ES-I3 (cell line): Measurements from ENCODE around the gene MICALL1.

Experiments
- H3K36me3 ChIP-seq: 2 replicates; pipeline ENCODE4 v1.6.1; 2013; ENCODE audit warnings: mild to moderate bottlenecking, low read length, control low read depth, moderate library complexity; ENCODE audit not compliant: insufficient read depth
- H3K4me1 ChIP-seq: 2 replicates; pipeline ENCODE4 v1.6.1; 2013; ENCODE audit warnings: mild to moderate bottlenecking, control low read depth, low read length; ENCODE audit not compliant: insufficient read depth
- H3K9ac ChIP-seq: 2 replicates; pipeline ENCODE4 v1.6.1; 2013; ENCODE audit warnings: low read depth, mild to moderate bottlenecking, low read length, moderate library complexity
- H3K9me3 ChIP-seq: 2 replicates; pipeline ENCODE4 v1.6.1; 2013; ENCODE audit warnings: mild to moderate bottlenecking, low read length, moderate library complexity; ENCODE audit not compliant: control insufficient read depth, insufficient read depth

MICALL1 gene

GRCh38 chr22:37894939-37895670 is 11.0 kb upstream of the MICALL1 start:
- peaks cover 42% of the 10 kb centered on the region for H3K4me1 ChIP-seq
- H3K36me3 ChIP-seq, result peaks cover 8% of the 10 kb centered on the region
- H3K9ac ChIP-seq, result no peak overlapping the region
- H3K9me3 ChIP-seq, result no peaks in the 10 kb centered on the region

GRCh38 chr22:37896181-37896592 is 9.9 kb upstream of the MICALL1 start:
- Histone ChIP-seq H3K9ac (no peak overlapping the region), H3K9me3 (no peaks in the 10 kb centered on the region), H3K4me1 (peaks cover 42% of the 10 kb centered on the region), H3K36me3 (peaks cover 6% of the 10 kb centered on the region; the same call in 1 of the 2 replicates)

GRCh38 chr22:37896939-37897338 is 9.2 kb upstream of the MICALL1 start:
- Histone ChIP-seq H3K9me3 (no peaks in the 10 kb centered on the region), H3K9ac (no peak overlapping the region; the same call in 1 of the 2 replicates), H3K4me1 (peaks cover 42% of the 10 kb centered on the region), H3K36me3 (no peaks in the 10 kb centered on the region)

GRCh38 chr22:37897807-37898206 is 8.3 kb upstream of the MICALL1 start:
- Histone ChIP-seq H3K4me1 (peaks cover 42% of the 10 kb centered on the region), H3K36me3 (no peaks in the 10 kb centered on the region), H3K9me3 (no peaks in the 10 kb centered on the region), H3K9ac (no peak overlapping the region)

GRCh38 chr22:37898441-37899181 is 7.5 kb upstream of the MICALL1 start:
- peaks cover 42% of the 10 kb centered on the region for H3K4me1 ChIP-seq
- H3K9ac ChIP-seq, result no peak overlapping the region
- no peaks in the 10 kb centered on the region for H3K9me3 ChIP-seq
- H3K36me3 ChIP-seq, result no peaks in the 10 kb centered on the region

GRCh38 chr22:37904572-37905533 is 1.2 kb upstream of the MICALL1 start:
- peaks cover 15% of the 10 kb centered on the region for H3K4me1 ChIP-seq
- no peaks in the 10 kb centered on the region for H3K36me3 ChIP-seq
- H3K9ac ChIP-seq, result peak overlapping the region; percentile 74

GRCh38 chr22:37906364-37907008 is 389 bp downstream of the MICALL1 start:
- Histone ChIP-seq H3K9ac (peak overlapping the region; percentile 74), H3K36me3 (no peaks in the 10 kb centered on the region), H3K4me1 (peaks cover 30% of the 10 kb centered on the region), H3K9me3 (no peaks in the 10 kb centered on the region)

More at GRCh38 chr22:37904572-37905533, 1.2 kb upstream of the MICALL1 start:
- no peaks in the 10 kb centered on the region for H3K9me3 ChIP-seq

GRCh38 chr22:37907036-37907954 is 1.2 kb downstream of the MICALL1 start:
- no peaks in the 10 kb centered on the region for H3K36me3 ChIP-seq
- H3K9me3 ChIP-seq, result no peaks in the 10 kb centered on the region
- H3K9ac ChIP-seq, result peak overlapping the region; percentile 74
- H3K4me1 ChIP-seq, result peaks cover 30% of the 10 kb centered on the region

- no peaks in the 10 kb centered on the region for H3K9me3 ChIP-seq
- H3K9ac ChIP-seq, result no peak overlapping the region
- H3K36me3 ChIP-seq, result peaks cover under 1% of the 10 kb centered on the region
- peaks cover 26% of the 10 kb centered on the region for H3K4me1 ChIP-seq
Observed at GRCh38 chr22:37909766-37910165, 3.7 kb downstream of the MICALL1 start.

- H3K4me1 ChIP-seq, result peaks cover 22% of the 10 kb centered on the region
- peaks cover 6% of the 10 kb centered on the region for H3K36me3 ChIP-seq
- H3K9me3 ChIP-seq, result no peaks in the 10 kb centered on the region
- no peak overlapping the region for H3K9ac ChIP-seq
Observed at GRCh38 chr22:37910890-37911672, 5.0 kb downstream of the MICALL1 start.

GRCh38 chr22:37911697-37912096 is 5.6 kb downstream of the MICALL1 start:
- Histone ChIP-seq H3K36me3 (peaks cover 12% of the 10 kb centered on the region), H3K9ac (no peak overlapping the region), H3K4me1 (peaks cover 22% of the 10 kb centered on the region), H3K9me3 (no peaks in the 10 kb centered on the region)

- no peak overlapping the region for H3K9ac ChIP-seq
- H3K4me1 ChIP-seq, result peaks cover 21% of the 10 kb centered on the region
Observed at GRCh38 chr22:37912171-37912570, 6.1 kb downstream of the MICALL1 start.

More at GRCh38 chr22:37912171-37912570, 6.1 kb downstream of the MICALL1 start:
- Histone ChIP-seq H3K36me3 (peaks cover 12% of the 10 kb centered on the region), H3K9me3 (no peaks in the 10 kb centered on the region)
